D341Med (cell line): ENCODE results near the gene LEFTY1.

ENCODE experiments used
- DNase-seq: peaks from one replicate; pipeline ENCODE4 v3.0.0; 2012; ENCODE audit warnings: low spot score

The LEFTY1 gene

GRCh38 chr1:225871359-225872074 is 17.4 kb downstream of the LEFTY1 start:
- DNase-seq: no peak

GRCh38 chr1:225870911-225871310 is 18.0 kb downstream of the LEFTY1 start:
- DNase-seq: no peak

GRCh38 chr1:225868631-225869330 is 20.2 kb downstream of the LEFTY1 start:
- no peak for DNase-seq

GRCh38 chr1:225866981-225867380 is 22.0 kb downstream of the LEFTY1 start:
- DNase-seq: no peak

DNA sequence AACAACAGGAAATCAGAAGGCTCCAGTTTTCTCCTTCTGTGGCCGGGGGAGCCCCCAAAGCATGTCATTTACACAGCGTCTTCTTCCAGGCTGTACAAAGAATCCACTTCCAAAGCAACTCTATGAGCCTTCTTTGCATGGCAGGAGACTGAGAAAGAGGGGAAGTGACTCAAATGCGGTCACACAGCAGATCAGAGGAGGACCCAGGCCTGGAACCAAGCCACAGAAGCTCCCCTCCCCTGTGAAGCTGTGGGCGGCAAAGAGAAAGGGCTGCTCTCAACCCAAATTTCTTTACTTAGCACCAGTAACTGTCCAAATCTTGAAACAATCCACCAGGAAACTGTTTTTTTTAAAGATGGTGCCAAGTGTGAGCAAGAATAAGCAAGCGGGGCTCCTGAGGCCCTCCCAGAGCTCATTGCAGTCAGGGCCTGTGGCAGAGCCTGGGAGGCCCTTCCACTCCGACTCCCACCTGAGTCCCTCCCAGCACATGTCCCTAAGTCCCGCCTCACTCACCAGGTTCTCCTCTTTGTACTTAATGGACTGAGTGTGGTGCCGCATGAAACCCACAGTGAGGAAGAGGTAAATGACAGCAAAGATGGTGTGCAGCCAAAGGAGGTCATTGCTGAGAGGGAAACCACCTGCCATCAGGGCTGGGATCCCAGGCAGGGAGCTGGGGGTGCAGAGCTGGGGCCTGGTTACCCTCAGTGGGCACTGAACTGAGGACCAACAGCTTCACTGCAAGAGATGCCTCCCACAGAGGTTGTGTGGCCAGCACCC is 22.7 kb downstream of the LEFTY1 start:
- no peak for DNase-seq

GRCh38 chr1:225865514-225865913 is 23.4 kb downstream of the LEFTY1 start:
- DNase-seq: no peak

GRCh38 chr1:225863167-225863566 is 25.8 kb downstream of the LEFTY1 start:
- no peak for DNase-seq

DNA sequence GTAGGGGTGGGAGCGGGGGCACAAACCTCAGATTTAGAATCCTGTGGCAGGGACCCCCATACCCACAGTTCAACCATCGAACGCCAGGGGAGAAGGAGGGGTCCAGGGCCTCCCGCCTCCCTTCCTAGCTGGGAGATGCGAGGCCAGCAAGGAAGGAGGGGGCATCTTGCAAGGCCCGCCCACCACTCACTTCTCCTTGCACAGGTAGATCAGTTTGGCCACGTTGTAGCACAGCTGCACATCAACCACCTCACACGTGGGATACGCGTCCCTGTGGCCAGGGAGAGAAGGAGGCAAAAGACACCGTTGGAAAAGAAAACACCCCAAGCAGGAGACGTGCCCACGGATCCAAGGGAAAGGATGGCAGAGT is 26.4 kb downstream of the LEFTY1 start:
- DNase-seq: no peak

DNA sequence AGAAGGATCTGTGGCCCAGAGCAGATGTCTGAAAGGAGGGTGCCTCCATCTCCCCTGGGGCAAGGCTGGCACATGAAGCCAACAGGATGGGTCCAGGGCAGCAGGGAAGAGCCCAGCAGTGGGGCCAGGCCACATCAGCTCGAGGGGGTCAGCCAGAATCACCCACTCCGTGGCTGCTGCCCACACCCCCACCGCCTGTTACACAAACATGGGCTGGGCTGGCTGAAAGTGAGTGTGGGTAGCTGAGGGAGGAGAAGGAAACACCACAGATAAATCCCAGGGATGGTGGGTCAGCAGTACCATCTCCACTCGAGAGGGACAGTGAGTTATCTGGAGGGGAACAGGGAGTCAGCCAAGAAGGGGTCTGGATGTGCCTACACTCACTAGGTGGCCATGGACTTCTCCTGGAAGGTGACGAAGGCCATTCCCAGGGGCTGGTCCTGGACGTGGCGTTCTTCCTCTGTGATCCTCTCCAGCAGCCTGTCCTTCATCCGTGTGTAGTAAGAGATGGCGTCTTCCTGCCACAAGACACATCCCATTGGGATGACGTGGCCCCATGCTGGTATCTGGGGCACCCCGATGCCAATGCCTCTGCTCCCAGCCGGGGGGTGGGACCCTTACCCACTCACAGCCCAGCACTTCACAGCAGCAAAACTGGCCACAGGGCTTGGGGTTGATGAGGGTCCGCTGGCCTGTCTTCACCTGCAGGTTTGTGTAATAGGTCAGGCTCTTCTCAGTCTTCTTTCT is 26.9 kb downstream of the LEFTY1 start:
- no peak for DNase-seq

DNA sequence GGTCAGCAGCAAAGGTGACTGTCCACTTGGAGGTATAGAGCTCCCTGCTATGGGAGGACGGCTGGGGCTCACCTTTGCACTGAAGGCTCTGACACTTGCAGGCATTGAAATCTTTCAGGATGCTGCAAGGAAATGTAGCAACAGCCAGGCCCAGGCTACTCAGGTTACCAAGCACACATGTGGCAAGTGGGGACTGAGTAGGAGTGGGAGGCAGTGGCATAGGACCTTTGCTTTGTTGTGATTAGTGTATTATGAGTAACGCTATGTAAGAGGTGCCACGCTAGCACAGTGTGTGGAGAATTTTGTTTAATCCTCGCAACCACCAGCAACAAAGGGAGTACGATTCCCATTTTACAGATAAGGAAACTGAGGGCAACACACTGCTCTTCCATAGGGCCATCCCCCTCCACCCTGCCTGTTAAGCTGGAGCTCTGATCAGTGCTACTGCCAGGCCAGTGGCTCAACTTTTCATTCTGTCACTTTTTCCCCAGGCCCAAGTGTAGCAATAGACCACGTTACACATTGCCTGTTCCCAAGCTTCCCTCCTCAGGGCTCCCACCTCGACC is 28.0 kb downstream of the LEFTY1 start:
- DNase-seq: no peak

DNA sequence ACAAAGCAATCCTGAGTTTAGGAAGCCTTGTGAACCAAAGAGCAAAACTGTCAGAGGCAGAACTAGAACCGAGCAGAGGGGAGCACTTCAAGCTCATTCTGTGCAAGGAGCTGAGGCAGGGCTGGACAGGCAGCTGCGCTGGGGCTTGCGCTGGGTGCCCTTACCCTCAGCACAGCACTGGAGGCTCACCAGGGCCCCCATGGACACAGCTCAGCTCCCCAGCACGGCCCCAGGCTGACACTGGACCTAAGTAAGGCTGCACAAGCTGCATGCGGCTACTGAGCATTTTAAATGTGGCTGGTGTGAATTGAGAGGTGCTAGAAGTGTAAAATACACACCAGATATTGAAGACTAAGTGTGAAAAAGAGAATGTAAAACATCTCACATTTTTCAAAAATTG is 28.8 kb downstream of the LEFTY1 start:
- no peak for DNase-seq

DNA sequence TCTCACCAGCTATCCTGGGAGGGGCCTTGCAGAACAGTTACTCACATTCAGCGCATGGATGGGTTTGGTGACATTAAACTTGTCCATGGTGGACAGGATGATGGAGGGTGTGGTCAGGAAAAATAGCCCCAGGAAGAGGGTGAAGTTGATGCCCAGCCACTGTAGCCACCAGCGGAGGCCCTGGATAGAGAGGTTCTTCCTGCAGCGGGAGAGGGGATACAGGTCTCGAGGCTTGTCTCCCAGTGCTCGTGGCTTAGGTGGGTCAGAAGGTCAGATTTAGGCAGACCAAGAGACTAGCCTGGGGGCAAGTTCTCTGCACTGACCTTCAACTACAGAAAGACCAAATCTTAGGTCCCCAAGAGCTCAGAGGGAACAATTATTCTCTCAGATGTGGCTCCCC is 29.8 kb downstream of the LEFTY1 start:
- DNase-seq: no peak

DNA sequence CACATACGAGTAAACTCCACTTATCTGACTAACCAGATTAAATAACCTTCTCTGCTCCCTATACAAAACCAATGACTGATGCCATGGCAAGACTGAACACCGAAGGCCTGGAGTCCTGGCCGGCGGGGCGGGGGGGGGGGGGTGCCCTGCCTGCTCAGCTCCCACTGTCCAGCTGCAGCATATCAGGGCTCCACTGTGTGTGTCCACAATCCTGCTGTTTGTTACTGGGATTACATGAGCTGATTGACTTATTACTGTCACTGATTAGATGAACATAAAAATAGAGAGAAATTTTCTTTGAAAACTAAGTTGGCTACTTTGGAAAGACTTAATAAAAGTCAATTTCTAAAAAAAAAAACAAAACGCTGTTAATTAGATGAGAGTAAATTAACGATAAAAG is 31.7 kb downstream of the LEFTY1 start:
- DNase-seq: no peak

DNA sequence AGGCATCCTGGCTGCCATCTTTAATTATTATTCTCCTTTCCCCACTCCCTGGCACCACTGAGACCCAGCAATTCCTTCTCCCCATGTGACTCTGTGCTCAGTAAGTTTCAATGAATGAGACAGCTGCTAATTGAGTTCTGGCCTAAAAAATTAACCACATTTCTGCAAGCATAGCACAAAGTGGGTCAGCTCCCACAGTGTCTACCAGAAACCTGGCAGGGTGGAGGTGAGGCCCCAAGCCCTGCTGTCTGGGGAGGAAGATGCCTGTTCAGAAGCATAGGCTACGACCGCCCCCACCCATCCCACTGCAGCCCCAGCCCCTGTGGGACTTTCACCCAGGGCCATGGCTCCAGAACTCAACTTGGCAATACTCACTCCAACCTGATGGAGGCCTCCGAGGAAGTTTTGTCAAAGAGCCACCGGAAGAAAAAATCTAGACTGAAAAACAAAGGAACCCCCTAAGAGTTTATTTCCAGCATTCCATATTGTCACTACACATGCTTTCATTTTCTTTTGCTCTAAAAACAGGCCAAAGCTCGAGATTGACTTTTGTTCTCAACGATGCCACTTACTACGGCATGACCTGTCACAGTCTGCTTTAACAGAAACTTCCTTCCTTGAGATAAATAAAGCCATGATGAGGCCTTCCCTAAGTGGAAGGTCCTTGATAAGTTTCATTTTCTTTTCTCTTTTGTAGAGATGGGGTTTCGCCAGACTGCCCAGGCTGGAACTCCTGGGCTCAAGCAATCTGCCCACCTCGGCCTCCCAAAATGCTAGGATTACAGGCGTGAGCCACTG is 33.2 kb downstream of the LEFTY1 start:
- DNase-seq: no peak

DNA sequence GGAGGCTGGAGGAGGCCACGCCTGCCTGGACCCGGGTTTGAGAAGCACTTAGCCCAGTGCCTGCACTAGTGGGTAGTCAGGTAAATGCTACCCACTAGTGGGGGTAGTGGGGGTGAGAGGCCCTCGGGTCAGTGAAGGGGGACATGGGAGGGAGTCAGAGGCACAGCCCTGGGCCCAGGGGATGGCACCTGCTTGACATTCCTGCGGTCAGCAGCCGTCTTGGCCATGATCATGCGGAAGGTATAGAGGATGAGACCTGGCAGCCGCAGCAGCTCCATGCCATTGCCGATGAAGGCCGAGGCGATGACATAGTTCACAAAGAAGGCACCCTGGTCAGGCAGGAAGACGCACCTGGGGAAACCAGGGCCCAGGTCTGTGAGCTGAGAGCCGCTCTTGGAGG is 35.5 kb downstream of the LEFTY1 start:
- DNase-seq: no peak

GRCh38 chr1:225852413-225853124 is 36.4 kb downstream of the LEFTY1 start:
- DNase-seq: no peak

DNA sequence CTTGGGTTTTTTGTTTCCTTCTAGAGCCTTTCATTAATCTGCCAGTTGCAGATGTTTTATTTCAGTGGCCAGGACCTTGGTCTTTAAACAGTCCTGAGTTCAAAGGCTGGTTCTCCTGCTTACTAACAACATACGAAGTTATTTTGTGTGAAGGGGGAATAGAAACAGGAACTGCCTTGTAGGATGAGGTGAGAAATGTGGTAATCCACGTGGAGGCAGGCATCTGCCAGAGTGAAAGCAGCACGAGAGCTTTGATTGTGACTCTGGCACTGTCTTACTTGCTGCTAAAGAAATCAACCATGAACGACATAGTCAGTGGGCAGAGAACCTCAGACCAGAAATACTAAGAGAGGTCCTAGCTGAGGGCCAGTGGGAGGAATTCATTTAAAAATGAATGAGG is 37.1 kb downstream of the LEFTY1 start:
- no peak for DNase-seq

DNA sequence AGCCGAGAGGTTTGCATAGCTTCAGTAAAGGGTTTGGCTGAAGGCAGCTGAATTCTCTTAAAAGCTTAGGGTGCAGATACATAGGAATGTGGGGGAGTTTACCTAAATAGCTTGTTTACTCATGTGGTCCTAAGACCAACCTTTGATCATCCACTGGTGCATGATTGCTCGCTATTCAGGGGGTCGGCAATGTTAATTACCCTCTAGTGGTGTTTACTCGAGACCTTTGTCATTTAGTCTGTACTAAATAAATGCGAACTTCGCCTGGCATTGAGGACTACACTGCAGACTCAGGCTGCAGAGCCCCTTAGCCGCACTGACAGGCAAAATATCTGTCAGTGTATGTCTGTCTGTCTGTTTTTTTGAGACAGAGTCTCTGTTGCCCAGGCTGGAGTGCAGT is 38.6 kb downstream of the LEFTY1 start:
- no peak for DNase-seq

DNA sequence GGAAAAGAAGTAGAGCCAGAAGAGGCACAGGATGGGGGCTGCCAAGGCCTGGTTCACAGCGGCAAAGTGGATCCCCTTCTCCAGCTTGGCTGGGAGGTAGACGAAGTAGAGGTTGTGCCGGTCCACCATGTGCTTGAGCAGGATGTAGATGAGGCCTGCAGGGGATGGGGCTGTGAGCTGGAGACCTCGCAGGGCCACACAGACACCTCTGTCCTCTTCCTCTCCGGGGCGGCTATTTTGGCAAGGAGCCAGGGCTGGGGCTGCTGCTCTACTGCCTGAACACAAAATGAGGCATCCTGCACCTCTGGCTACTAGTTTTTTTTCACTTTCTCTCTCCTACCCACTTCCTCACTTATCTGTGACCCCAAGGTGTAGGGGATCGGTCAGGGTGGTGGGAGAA is 39.0 kb downstream of the LEFTY1 start:
- no peak for DNase-seq
